OCI-LY3 (cell line): ENCODE results near the gene SAMD14.

Source experiments
- H2AFZ ChIP-seq: fragments of 200-600, 300-600 bp; shearing (Covaris generic); 2 replicates; pipeline ENCODE4 v1.6.0; 2014; ENCODE audit warnings: antibody characterized with exemption, low read depth, low read length
- H3K27ac ChIP-seq: fragments of 200-600, 300-600 bp; sonication (generic); 2 replicates; pipeline ENCODE4 v1.5.1; 2014; ENCODE audit warnings: mild to moderate bottlenecking, low read length, moderate library complexity, mixed read lengths
- H3K27me3 ChIP-seq: fragments of 200-600, 300-600 bp; sonication (generic); 2 replicates; pipeline ENCODE4 v1.6.1; 2014; ENCODE audit warnings: low read depth, low read length, mixed read lengths
- H3K36me3 ChIP-seq: fragments of 200-600, 300-600 bp; sonication (generic); replicated peaks from 2 replicates; pipeline ENCODE3; 2014; ENCODE audit warnings: low read depth, low read length, mixed read lengths
- H3K4me1 ChIP-seq: fragments of 300-600, 200-600 bp; sonication (generic); 2 replicates; pipeline ENCODE4 v1.6.1; 2014; ENCODE audit warnings: low read length, mixed read lengths
- H3K4me2 ChIP-seq: fragments of 200-600, 300-600 bp; sonication (generic); 2 replicates; pipeline ENCODE4 v1.6.1; 2014; ENCODE audit warnings: low read length, mixed read lengths
- H3K4me3 ChIP-seq: fragments of 300-600, 200-600 bp; sonication (generic); 2 replicates; pipeline ENCODE4 v1.5.1; 2014; ENCODE audit warnings: antibody characterized with exemption, mild to moderate bottlenecking, low read length, moderate library complexity
- H3K79me2 ChIP-seq: fragments of 300-600, 200-600 bp; shearing (Covaris generic); 2 replicates; pipeline ENCODE4 v1.6.1; 2014; ENCODE audit warnings: mild to moderate bottlenecking, low read length, mixed read lengths
- H3K9ac ChIP-seq: fragments of 300-600, 200-600 bp; shearing (Covaris generic); 2 replicates; pipeline ENCODE4 v1.6.0; 2014; ENCODE audit warnings: mild to moderate bottlenecking, low read length, moderate library complexity
- H3K9me3 ChIP-seq: fragments of 200-600, 300-600 bp; shearing (Covaris generic); 2 replicates; pipeline ENCODE4 v1.6.1; 2014; ENCODE audit warnings: low read length, mixed read lengths; ENCODE audit not compliant: insufficient read depth
- H4K20me1 ChIP-seq: fragments of 200-600, 300-600 bp; sonication (generic); 2 replicates; pipeline ENCODE4 v1.6.1; 2016; ENCODE audit warnings: low read length, mixed read lengths; ENCODE audit not compliant: insufficient read depth
- CTCF ChIP-seq: fragments of 200-600, 300-600 bp; sonication (generic); IDR thresholded peaks from 2 replicates; pipeline ENCODE4 v1.5.1; 2014; ENCODE audit warnings: antibody characterized with exemption, low read length, low read depth
- EZH2phosphoT487 ChIP-seq: fragments of 200-600 bp; shearing (Covaris generic); IDR thresholded peaks from 2 replicates; pipeline ENCODE4 v1.6.1; 2018; ENCODE audit warnings: antibody characterized with exemption, mixed run types, low read depth

SAMD14 gene

DNA sequence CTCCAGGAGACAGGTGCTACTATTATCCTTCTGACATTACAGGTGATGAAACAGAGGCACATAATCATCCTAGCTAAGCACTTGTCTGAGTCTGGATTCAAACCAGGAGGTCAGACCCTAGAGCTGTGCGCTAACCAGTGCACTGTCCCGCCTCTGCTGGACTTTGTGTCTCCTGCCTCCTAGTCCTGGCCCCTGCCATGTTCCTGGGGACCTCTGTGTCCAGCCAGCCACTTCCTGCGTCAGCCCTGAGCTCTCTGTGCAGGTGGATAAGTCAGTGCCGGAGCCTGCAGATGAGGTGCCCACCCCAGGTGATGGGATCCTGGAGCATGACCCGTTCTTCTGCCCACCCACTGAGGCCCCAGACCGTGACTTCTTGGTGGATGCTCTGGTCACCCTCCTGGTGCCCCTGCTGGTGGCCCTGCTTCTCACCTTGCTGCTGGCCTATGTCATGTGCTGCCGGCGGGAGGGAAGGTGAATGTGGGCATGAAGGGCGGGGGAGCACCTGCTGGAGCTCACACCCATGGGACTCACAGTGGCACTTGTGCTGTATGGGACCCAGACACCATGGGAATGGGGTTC is 40.0 kb upstream of the SAMD14 start:
- no peaks in the 10 kb centered on the region for H3K79me2 ChIP-seq
- H3K9me3 ChIP-seq = no peaks in the 10 kb centered on the region
- H3K9ac ChIP-seq = no peak overlapping the region
- H3K36me3 ChIP-seq = no peaks in the 10 kb centered on the region
- no peak overlapping the region for H2AFZ ChIP-seq
- no peak overlapping the region for H3K27ac ChIP-seq
- no peaks in the 10 kb centered on the region for H4K20me1 ChIP-seq
- no peak overlapping the region for H3K4me3 ChIP-seq
- H3K4me1 ChIP-seq = peaks cover 39% of the 10 kb centered on the region
- H3K27me3 ChIP-seq = no peaks in the 10 kb centered on the region
- TF ChIP-seq EZH2phosphoT487 = no peak
- TF ChIP-seq CTCF = no peak
- H3K4me2 ChIP-seq = 0 out of 2 replicates have a peak overlapping the region, but pooled peaks have one; percentile 86

GRCh38 chr17:50169121-50169764 is 39.3 kb upstream of the SAMD14 start:
- Histone ChIP-seq H4K20me1 (no peaks in the 10 kb centered on the region), H3K36me3 (no peaks in the 10 kb centered on the region), H3K9me3 (no peaks in the 10 kb centered on the region), H3K4me2 (peak overlapping the region; percentile 86), H3K27me3 (no peaks in the 10 kb centered on the region), H3K4me3 (peak overlapping the region; percentile 76), H3K9ac (peak overlapping the region; percentile 67), H2AFZ (peak overlapping the region; percentile 10), H3K27ac (no peak overlapping the region), H3K4me1 (peaks cover 47% of the 10 kb centered on the region), H3K79me2 (no peaks in the 10 kb centered on the region)
- TF ChIP-seq CTCF (peak; percentile 90), EZH2phosphoT487 (no peak)

DNA sequence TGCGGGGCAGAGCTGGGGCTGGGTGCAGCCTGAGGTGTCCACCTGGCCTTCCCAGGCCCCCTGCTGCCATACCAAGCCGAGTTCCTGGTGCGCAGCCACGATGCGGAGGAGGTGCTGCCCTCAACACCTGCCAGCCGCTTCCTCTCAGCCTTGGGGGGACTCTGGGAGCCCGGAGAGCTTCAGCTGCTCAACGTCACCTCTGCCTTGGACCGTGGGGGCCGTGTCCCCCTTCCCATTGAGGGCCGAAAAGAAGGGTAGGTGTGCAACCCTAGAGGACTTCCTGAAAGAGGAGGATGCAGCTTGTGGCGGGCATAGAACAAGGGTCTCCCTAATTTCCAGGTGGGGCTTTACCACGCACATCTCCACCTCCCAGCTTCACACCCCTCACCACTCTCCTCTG is 38.4 kb upstream of the SAMD14 start:
- Histone ChIP-seq H2AFZ (0 out of 2 replicates have a peak overlapping the region, but pooled peaks have one; percentile 10), H3K4me1 (peaks cover 56% of the 10 kb centered on the region), H3K4me3 (peak overlapping the region; percentile 76), H3K27me3 (no peaks in the 10 kb centered on the region), H3K4me2 (peak overlapping the region; percentile 86), H3K9ac (peak overlapping the region; percentile 67), H3K79me2 (no peaks in the 10 kb centered on the region), H3K36me3 (no peaks in the 10 kb centered on the region), H3K9me3 (no peaks in the 10 kb centered on the region), H4K20me1 (no peaks in the 10 kb centered on the region), H3K27ac (no peak overlapping the region)
- TF ChIP-seq CTCF (no peak), EZH2phosphoT487 (no peak)

- Histone ChIP-seq H3K4me1 (peaks cover 64% of the 10 kb centered on the region), H3K27ac (no peak overlapping the region), H3K27me3 (no peaks in the 10 kb centered on the region), H3K4me3 (no peak overlapping the region), H3K36me3 (no peaks in the 10 kb centered on the region), H3K9me3 (no peaks in the 10 kb centered on the region), H2AFZ (no peak overlapping the region), H3K9ac (no peak overlapping the region), H3K79me2 (no peaks in the 10 kb centered on the region), H3K4me2 (no peak overlapping the region), H4K20me1 (no peaks in the 10 kb centered on the region)
- TF ChIP-seq CTCF = no peak
- no peak for TF ChIP-seq EZH2phosphoT487
These were observed 37.4 kb upstream of the SAMD14 start for GRCh38 chr17:50167371-50167770.
